ENCODE data around the gene NACC2. TPM values are rescaled to one million over a fixed set of nuclear protein-coding genes. Genes with fewer than 3 reads are reported as not detected.

The NACC2 gene
- total and polyA plus RNA-seq, 2 donors (not counting 3 experiments of a cell fraction or from before 2014, with no cell fraction given) = 15.8 to 27.1 TPM

- no peak for FAIRE-seq
- no peaks in the 10 kb centered on the region for H4K20me1 ChIP-seq (replicated peaks; ENCODE audit: control insufficient read depth, extremely low read depth, insufficient read depth, low read length)
- no peak overlapping the region for H3K4me3 ChIP-seq (replicated peaks in 1 of 3; ENCODE audit: insufficient read depth in 1 of 3, low read depth in 1 of 3, low read length in 3 of 3)
Measured at GRCh38 chr9:136081113-136081825, 13.8 kb downstream of the NACC2 start.

More at GRCh38 chr9:136081113-136081825, 13.8 kb downstream of the NACC2 start:
- H2AFZ ChIP-seq (ENCODE audit: low read depth, low read length) = no peak overlapping the region
- peaks cover 81% of the 10 kb centered on the region for H3K79me2 ChIP-seq (ENCODE audit: control insufficient read depth, insufficient read depth, low read length)
- H3K9me1 ChIP-seq (replicated peaks; ENCODE audit: control insufficient read depth, extremely low read depth, insufficient read depth, low read length) = no peaks in the 10 kb centered on the region
- no TSS peak for BruUV-seq (replicated peaks)
- H3K36me3 ChIP-seq (ENCODE audit: control insufficient read depth in 2 of 2, extremely low read depth in 1 of 2, insufficient read depth in 2 of 2, low read length in 2 of 2) = peaks cover 0 to 4% of the 10 kb centered on the region in 2 experiments
- peaks cover 2% of the 10 kb centered on the region for H3K4me1 ChIP-seq (ENCODE audit: control insufficient read depth, extremely low read depth, insufficient read depth, low read length)
- no peak overlapping the region for H3K9ac ChIP-seq (replicated peaks; ENCODE audit: extremely low read depth, insufficient read depth, low read length)
- no peaks in the 10 kb centered on the region for H3K9me3 ChIP-seq (replicated peaks; ENCODE audit: control insufficient read depth, insufficient read depth, low read length)
- CTCF ChIA-PET = interaction anchor here (0.6 to 0.9 kb wide), 2 partner anchors 10 to 41 kb away, joined by 3 to 5 read pairs; no protein-coding TSS in a partner anchor
- DNase-seq (ENCODE audit: low read depth, low spot score) = no peak
- no peaks in the 10 kb centered on the region for H3K27me3 ChIP-seq (ENCODE audit: control insufficient read depth in 2 of 2, insufficient read depth in 2 of 2, low read length in 2 of 2)
- dilution Hi-C loops (cut with MboI; ENCODE audit: extremely low pct_ligation_motif_present, low sequenced_read_pairs) (no loop called here), intact Hi-C loops (cut with micrococcal nuclease) (no loop called here)
- POLR2A ChIA-PET = no interaction called here
- H3K4me2 ChIP-seq (ENCODE audit: insufficient read depth, low read length) = no peak overlapping the region
- TF ChIP-seq JUN (IDR thresholded peaks at IDR 0.05; ENCODE audit: borderline replicate concordance, insufficient read depth, insufficient read length, low read depth) (no peak), GATA2 (IDR thresholded peaks at IDR 0.05; ENCODE audit: insufficient read depth, insufficient read length, low read depth, low read length) (no peak), POLR2AphosphoS5 (IDR thresholded peaks at IDR 0.05; ENCODE audit: insufficient read depth, low read depth, low read length) (no peak), EZH2 (IDR thresholded peaks at IDR 0.05; ENCODE audit: borderline replicate concordance, low read depth, low read length, severe bottlenecking) (no peak), FOS (IDR thresholded peaks at IDR 0.05; ENCODE audit: borderline replicate concordance, insufficient read depth, low read length) (no peak), MAX (IDR thresholded peaks at IDR 0.05; ENCODE audit: insufficient read depth, insufficient read length) (no peak), MYC (IDR thresholded peaks at IDR 0.05; ENCODE audit: low read depth, low read length) (no peak), POLR2A (IDR thresholded peaks at IDR 0.05; ENCODE audit: low read depth, low read length) (no peak)
- TF ChIP-seq, protein P1, sequence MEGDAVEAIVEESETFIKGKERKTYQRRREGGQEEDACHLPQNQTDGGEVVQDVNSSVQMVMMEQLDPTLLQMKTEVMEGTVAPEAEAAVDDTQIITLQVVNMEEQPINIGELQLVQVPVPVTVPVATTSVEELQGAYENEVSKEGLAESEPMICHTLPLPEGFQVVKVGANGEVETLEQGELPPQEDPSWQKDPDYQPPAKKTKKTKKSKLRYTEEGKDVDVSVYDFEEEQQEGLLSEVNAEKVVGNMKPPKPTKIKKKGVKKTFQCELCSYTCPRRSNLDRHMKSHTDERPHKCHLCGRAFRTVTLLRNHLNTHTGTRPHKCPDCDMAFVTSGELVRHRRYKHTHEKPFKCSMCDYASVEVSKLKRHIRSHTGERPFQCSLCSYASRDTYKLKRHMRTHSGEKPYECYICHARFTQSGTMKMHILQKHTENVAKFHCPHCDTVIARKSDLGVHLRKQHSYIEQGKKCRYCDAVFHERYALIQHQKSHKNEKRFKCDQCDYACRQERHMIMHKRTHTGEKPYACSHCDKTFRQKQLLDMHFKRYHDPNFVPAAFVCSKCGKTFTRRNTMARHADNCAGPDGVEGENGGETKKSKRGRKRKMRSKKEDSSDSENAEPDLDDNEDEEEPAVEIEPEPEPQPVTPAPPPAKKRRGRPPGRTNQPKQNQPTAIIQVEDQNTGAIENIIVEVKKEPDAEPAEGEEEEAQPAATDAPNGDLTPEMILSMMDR (IDR thresholded peaks at IDR 0.05; ENCODE audit: extremely low read depth in 1 of 2, insufficient read depth in 1 of 2, low read depth in 1 of 2, low read length in 2 of 2) = no peak
- no peak overlapping the region for H3K27ac ChIP-seq (ENCODE audit: insufficient read depth, low read depth, low read length)
